Activated naive CD4-positive, alpha-beta T cell (primary cell): ENCODE measurements around the gene TMX4.
"Not testable (repeated sequence)": the region's sequence is repeated elsewhere in the genome, so short reads cannot be mapped to it uniquely, and the experiment has no call there.

Experiments used
- DNase-seq, 4 experiments: peaks; one replicate each; lab custom pipeline; 2025; lab: John Stamatoyannopoulos, UW

TMX4 gene

GRCh38 chr20:8019246-8019997 lies at the start of gene TMX4:
TSS of gene TMX4 (minus strand) at chr20:8019761. CDS start at chr20:8019613, 148 bp downstream.
- DNase-seq = peak; percentile 56 to 76 (median 66)

- DNase-seq = no peak
Observed at GRCh38 chr20:8067082-8067481, 47.5 kb upstream of the TMX4 start.

GRCh38 chr20:8066662-8067061 lies 47.1 kb upstream of the TMX4 start:
- DNase-seq = no peak

- DNase-seq = no peak
Observed at GRCh38 chr20:8065691-8066090, 46.1 kb upstream of the TMX4 start.

- no peak for DNase-seq
Observed at GRCh38 chr20:8062756-8063155, 43.2 kb upstream of the TMX4 start.

- no peak for DNase-seq
Observed at GRCh38 chr20:8061861-8062518, 42.4 kb upstream of the TMX4 start.

- no peak for DNase-seq
Observed at GRCh38 chr20:8060977-8061376, 41.4 kb upstream of the TMX4 start.

- DNase-seq = no peak
Observed at GRCh38 chr20:8057871-8058270, 38.3 kb upstream of the TMX4 start.

- no peak for DNase-seq
Observed at GRCh38 chr20:8055096-8055495, 35.5 kb upstream of the TMX4 start.

- DNase-seq = no peak
Observed at GRCh38 chr20:8050157-8050837, 30.7 kb upstream of the TMX4 start.

GRCh38 chr20:8049310-8049709 lies 29.7 kb upstream of the TMX4 start:
- no peak for DNase-seq

GRCh38 chr20:8045946-8046345 lies 26.4 kb upstream of the TMX4 start:
- DNase-seq = no peak

- no peak for DNase-seq
Observed at GRCh38 chr20:8043687-8044282, 24.2 kb upstream of the TMX4 start.

- DNase-seq = no peak
Observed at GRCh38 chr20:8039042-8039441, 19.5 kb upstream of the TMX4 start.

- DNase-seq = no peak
Observed at GRCh38 chr20:8036771-8037170, 17.2 kb upstream of the TMX4 start.

GRCh38 chr20:8033151-8033841 lies 13.7 kb upstream of the TMX4 start:
- no peak for DNase-seq

GRCh38 chr20:8032499-8032898 lies 12.9 kb upstream of the TMX4 start:
- DNase-seq = no peak

- DNase-seq = not testable (repeated sequence)
Observed at GRCh38 chr20:8031539-8031938, 12.0 kb upstream of the TMX4 start.

- DNase-seq = no peak
Observed at GRCh38 chr20:8021541-8022269, 2.1 kb upstream of the TMX4 start.

- no peak for DNase-seq
Observed at GRCh38 chr20:8020314-8021079, 936 bp upstream of the TMX4 start.

- DNase-seq = no peak
Observed at GRCh38 chr20:8019998-8020247, 362 bp upstream of the TMX4 start.
